H1 (cell line): Measurements from ENCODE around the gene ZBTB44. TPM values are rescaled to one million over a fixed set of nuclear protein-coding genes. Genes with fewer than 3 reads are reported as not detected.

ENCODE experiments used
- CTCF ChIA-PET: fragments of 300-600 bp; sonication (Branson Sonifier 250); formaldehyde crosslinking; loops from one replicate; lab custom pipeline; 2021; ENCODE audit not compliant: partially characterized antibody; lab: Charles Lee
- POLR2A ChIA-PET: fragments of 300-600 bp; sonication (Branson Sonifier 250); formaldehyde crosslinking; loops from one replicate; lab custom pipeline; 2021; ENCODE audit warnings: inconsistent platforms; ENCODE audit not compliant: partially characterized antibody; lab: Charles Lee
- DNase-seq, 2 experiments: peaks; one replicate each; pipeline versions ENCODE4 v3.0.0 to v3.0.0-alpha.2; 2010 to 2022; ENCODE audit warnings: low spot score in 2 of 2, low read depth in 1 of 2, mixed read lengths in 1 of 2
- FAIRE-seq: peaks from 2 replicates; lab custom pipeline; 2011; peaks lifted over from hg19 to GRCh38; lab: Jason Lieb, UNC
- H2AFZ ChIP-seq: 2 replicates; pipeline ENCODE4 v1.8.1; 2012; ENCODE audit warnings: low read length, inconsistent platforms
- H2AK5ac ChIP-seq: 2 replicates; pipeline ENCODE4 v1.6.1; 2013; ENCODE audit warnings: low read depth, low read length
- H2BK120ac ChIP-seq: replicated peaks from 2 replicates; pipeline ENCODE3; 2013; ENCODE audit warnings: low read depth, low read length, inconsistent platforms
- H2BK12ac ChIP-seq: 2 replicates; pipeline ENCODE4 v1.6.1; 2013; ENCODE audit warnings: low read depth, low read length
- H2BK15ac ChIP-seq: 2 replicates; pipeline ENCODE4 v1.6.1; 2013; ENCODE audit warnings: low read length
- H2BK20ac ChIP-seq: 2 replicates; pipeline ENCODE4 v1.6.1; 2013; ENCODE audit warnings: low read length
- H2BK5ac ChIP-seq: 2 replicates; pipeline ENCODE4 v1.6.1; 2013; ENCODE audit warnings: low read depth, low read length
- H3K14ac ChIP-seq: 2 replicates; pipeline ENCODE4 v1.6.1; 2013; ENCODE audit warnings: inconsistent platforms; ENCODE audit not compliant: insufficient read length
- H3K18ac ChIP-seq: 2 replicates; pipeline ENCODE4 v1.6.1; 2013; ENCODE audit warnings: low read length; ENCODE audit errors: extremely low read depth
- H3K23ac ChIP-seq: 2 replicates; pipeline ENCODE4 v1.6.1; 2013; ENCODE audit warnings: inconsistent platforms; ENCODE audit not compliant: insufficient read length
- H3K23me2 ChIP-seq: 2 replicates; pipeline ENCODE4 v1.6.1; 2013; ENCODE audit warnings: low read depth, low read length
- H3K27ac ChIP-seq: 2 replicates; pipeline ENCODE4 v1.6.1; 2011; ENCODE audit warnings: low read depth, low read length, inconsistent platforms
- H3K27me3 ChIP-seq, 4 experiments: replicated peaks in 1 of 4; 1 replicate in 1 of 4; 2 replicates in 3 of 4; pipeline versions ENCODE4 v1.6.1 to v1.8.1; 2011 to 2013; ENCODE audit warnings: low read length in 3 of 4, mild to moderate bottlenecking in 3 of 4, inconsistent platforms in 2 of 4, mixed read lengths in 2 of 4, moderate library complexity in 1 of 4; ENCODE audit not compliant: control insufficient read depth in 3 of 4, insufficient read depth in 3 of 4; ENCODE audit errors: extremely low read depth in 1 of 4
- H3K36me3 ChIP-seq, 4 experiments: 2 replicates each; pipeline versions ENCODE4 v1.6.1 to v1.8.1; 2011 to 2013; ENCODE audit warnings: mild to moderate bottlenecking in 4 of 4, low read length in 3 of 4, moderate library complexity in 2 of 4, control low read depth in 1 of 4, inconsistent platforms in 1 of 4; ENCODE audit not compliant: insufficient read depth in 4 of 4, control insufficient read depth in 2 of 4
- H3K4ac ChIP-seq: replicated peaks from 2 replicates; pipeline ENCODE3; 2013; ENCODE audit warnings: low read length, low read depth, mixed read lengths, inconsistent platforms; ENCODE audit not compliant: insufficient read length
- H3K4me1 ChIP-seq, 4 experiments: replicated peaks in 1 of 4; 1 replicate in 1 of 4; 2 replicates in 3 of 4; pipeline versions ENCODE4 v1.6.1 to v1.8.1; 2011 to 2013; ENCODE audit warnings: low read length in 3 of 4, inconsistent platforms in 2 of 4, mixed read lengths in 1 of 4; ENCODE audit not compliant: insufficient read depth in 4 of 4, control insufficient read depth in 3 of 4
- H3K4me2 ChIP-seq, 2 experiments: 2 replicates each; pipeline versions ENCODE4 v1.6.1 to v1.8.1; 2011 to 2013; ENCODE audit warnings: low read depth in 2 of 2, low read length in 2 of 2, control low read depth in 1 of 2, inconsistent platforms in 1 of 2, mild to moderate bottlenecking in 1 of 2; ENCODE audit not compliant: insufficient read depth in 1 of 2
- H3K4me3 ChIP-seq, 4 experiments: fragments of 200-600, 300-600 bp in 1 of 4; sonication (generic), shearing (Covaris generic), sonication (Bioruptor Twin) in 1 of 4; 2 replicates each; pipeline versions ENCODE4 v1.5.1 to v1.8.1; 2011 to 2016; ENCODE audit warnings: low read length in 4 of 4, low read depth in 3 of 4, control low read depth in 2 of 4, inconsistent platforms in 2 of 4, mild to moderate bottlenecking in 2 of 4, mixed read lengths in 1 of 4, moderate library complexity in 1 of 4; ENCODE audit not compliant: insufficient read depth in 2 of 4; ENCODE audit errors: extremely low read depth in 1 of 4
- H3K56ac ChIP-seq: replicated peaks from 2 replicates; pipeline ENCODE3; 2013; ENCODE audit warnings: low read depth, mild to moderate bottlenecking, mixed read lengths, low read length, inconsistent platforms; ENCODE audit not compliant: insufficient read length
- H3K79me1 ChIP-seq: 2 replicates; pipeline ENCODE4 v1.6.1; 2013; ENCODE audit warnings: low read depth, low read length, control low read depth
- H3K79me2 ChIP-seq, 2 experiments: 2 replicates each; pipeline versions ENCODE4 v1.6.1 to v1.8.1; 2012 to 2013; ENCODE audit warnings: low read length in 2 of 2, mild to moderate bottlenecking in 2 of 2, inconsistent platforms in 1 of 2; ENCODE audit not compliant: insufficient read depth in 2 of 2, control insufficient read depth in 1 of 2
- H3K9ac ChIP-seq, 4 experiments: replicated peaks in 1 of 4; 1 replicate in 1 of 4; 2 replicates in 3 of 4; pipeline versions ENCODE4 v1.6.1 to v1.8.1; 2011 to 2013; ENCODE audit warnings: low read depth in 3 of 4, low read length in 3 of 4, control low read depth in 2 of 4, mild to moderate bottlenecking in 2 of 4, moderate library complexity in 2 of 4, inconsistent platforms in 1 of 4; ENCODE audit errors: extremely low read depth in 1 of 4
- H3K9me3 ChIP-seq, 2 experiments: 2 replicates each; pipeline versions ENCODE4 v1.6.1 to v1.8.1; 2012 to 2013; ENCODE audit warnings: mild to moderate bottlenecking in 2 of 2, moderate library complexity in 2 of 2, control low read depth in 1 of 2, inconsistent platforms in 1 of 2, low read depth in 1 of 2, low read length in 1 of 2, mixed read lengths in 1 of 2; ENCODE audit not compliant: insufficient read depth in 2 of 2
- H4K20me1 ChIP-seq, 2 experiments: replicated peaks in 1 of 2; 2 replicates each; pipeline versions ENCODE3 to v1.8.1; 2011 to 2013; ENCODE audit warnings: inconsistent platforms in 2 of 2, low read length in 2 of 2, mild to moderate bottlenecking in 1 of 2; ENCODE audit not compliant: insufficient read depth in 2 of 2, control insufficient read depth in 1 of 2
- H4K5ac ChIP-seq: 2 replicates; pipeline ENCODE4 v1.6.1; 2013; ENCODE audit warnings: low read length, low read depth, mixed read lengths, inconsistent platforms; ENCODE audit not compliant: insufficient read length
- H4K8ac ChIP-seq: 2 replicates; pipeline ENCODE4 v1.8.0; 2013; ENCODE audit warnings: mild to moderate bottlenecking, moderate library complexity, low read length, inconsistent platforms; ENCODE audit not compliant: insufficient read depth; ENCODE audit errors: extremely low read depth
- H4K91ac ChIP-seq: replicated peaks from 2 replicates; pipeline ENCODE3; 2013; ENCODE audit warnings: low read length, mixed read lengths, inconsistent platforms; ENCODE audit not compliant: insufficient read length
- CTCF ChIP-seq, 3 experiments: IDR thresholded peaks; 1 replicate in 2 of 3; 2 replicates in 1 of 3; pipeline versions ENCODE4 v1.5.1 to v1.6.1; 2011; ENCODE audit warnings: low read length in 3 of 3, mild to moderate bottlenecking in 3 of 3, inconsistent platforms in 2 of 3, low read depth in 1 of 3, moderate library complexity in 1 of 3; ENCODE audit not compliant: insufficient read depth in 1 of 3; ENCODE audit errors: control extremely low read depth in 1 of 3
- MAFK ChIP-seq: IDR thresholded peaks from 2 replicates; pipeline ENCODE4 v1.6.1; 2012; ENCODE audit warnings: low read depth, mild to moderate bottlenecking, improper control_type of control experiment, low read length
- RBBP5 ChIP-seq: IDR thresholded peaks from 2 replicates; pipeline ENCODE4 v1.7.1; 2012; ENCODE audit warnings: low read depth, mild to moderate bottlenecking, inconsistent platforms, low read length, moderate library complexity, borderline replicate concordance
- RNF2 ChIP-seq: fragments of 200-900, 300-1000 bp; sonication (generic); IDR thresholded peaks from 2 replicates; pipeline ENCODE4 v1.7.1; 2016; ENCODE audit warnings: borderline replicate concordance, low read depth, mild to moderate bottlenecking, antibody characterized with exemption, low read length; ENCODE audit not compliant: poor library complexity, severe bottlenecking; ENCODE audit errors: missing control alignments
- WGBS, 2 experiments: shearing (Covaris generic) in 1 of 2; methylation state at CpG; one replicate each; pipeline versions ENCODE4 v1.1.6 to v1.1.7; 2013 to 2015; ENCODE audit warnings: low lambda C conversion rate in 2 of 2, mixed read lengths in 2 of 2, inconsistent platforms in 1 of 2, low coverage in 1 of 2, missing lambda C conversion rate in 1 of 2; ENCODE audit not compliant: insufficient replicate concordance in 2 of 2, insufficient coverage in 1 of 2, insufficient read length in 1 of 2; ENCODE audit errors: extremely low coverage in 1 of 2, missing lambda C conversion rate in 1 of 2; 5-methylcytosine and 5-hydroxymethylcytosine counted together
- polyA plus RNA-seq, 7 experiments: library from polyadenylated mRNA; depleted of rRNA in 3 of 7; stranded (reverse) in 5 of 7; unstranded in 2 of 7; fragments of >200 nt in 5 of 7; fragments of 200-250 nt in 2 of 7; gene quantifications; 1 replicate in 5 of 7; 2 replicates in 1 of 7; 4 replicates in 1 of 7; pipeline versions ENCODE4 v1.2.1 to v1.2.3, GENCODE V29; 2011 to 2013; ENCODE audit warnings: missing spikeins in 2 of 7, mixed read lengths in 2 of 7
- total RNA-seq: library from RNA; stranded (reverse); fragmentation: NEBNext Ultra II Directional; extraction: Animal tissue kit (Norgen Biotek cat#: 25700); gene quantifications from 2 replicates; pipeline ENCODE4 v1.2.1, GENCODE V29; 2021

Gene ZBTB44
- total and polyA plus RNA-seq, 2 of the 8 experiments (the other 6 are each of a cell fraction or from before 2014, with no cell fraction given): 37.2 to 158 TPM

DNA sequence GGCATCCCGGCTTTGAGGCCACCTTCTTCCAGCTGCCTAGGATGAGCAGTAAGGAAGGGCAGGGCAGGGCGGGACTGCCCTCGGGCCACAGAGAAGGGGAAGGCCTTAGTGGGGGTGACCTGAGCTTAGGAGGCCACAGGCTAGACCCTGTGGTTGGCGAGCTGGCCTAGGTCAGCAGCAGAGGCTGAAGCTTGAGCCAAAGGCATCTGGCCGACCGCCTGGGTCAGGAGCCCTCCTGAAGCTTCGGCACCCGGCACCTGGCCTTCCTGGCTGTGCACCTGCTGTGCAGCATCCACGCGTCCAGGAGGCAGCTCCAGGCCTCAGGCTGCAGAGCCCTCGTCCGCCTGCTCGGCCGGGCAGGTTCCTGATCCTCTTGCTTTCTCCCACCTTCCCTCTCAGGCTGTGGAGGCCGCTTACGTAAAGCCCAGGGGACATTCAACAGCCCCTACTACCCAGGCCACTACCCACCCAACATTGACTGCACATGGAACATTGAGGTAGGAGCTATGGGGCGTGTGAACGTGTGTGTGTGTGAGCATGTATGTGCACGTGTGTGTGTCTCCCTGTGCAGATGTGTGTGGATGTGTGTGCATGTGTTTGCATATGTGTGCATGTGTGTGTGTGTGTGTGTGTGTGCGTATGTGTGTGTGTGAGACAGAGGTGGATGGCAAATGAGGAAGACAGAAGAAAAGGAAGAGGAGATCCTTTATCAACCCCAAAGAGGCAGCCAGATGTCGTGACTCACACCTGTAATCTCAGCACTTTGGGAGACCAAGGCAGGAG, 120.3 kb downstream of the ZBTB44 start:
- Histone ChIP-seq H2BK20ac (no peak overlapping the region), H2AFZ (no peak overlapping the region), H4K5ac (no peak overlapping the region), H4K91ac (no peak overlapping the region), H3K27ac (no peak overlapping the region), H3K23me2 (no peaks in the 10 kb centered on the region), H3K14ac (no peak overlapping the region), H4K20me1 (peaks cover 0 to 6% of the 10 kb centered on the region in 2 experiments), H3K18ac (no peak overlapping the region), H3K79me1 (no peaks in the 10 kb centered on the region), H3K79me2 (no peaks in the 10 kb centered on the region), H3K56ac (no peak overlapping the region), H2BK5ac (no peak overlapping the region), H2AK5ac (no peak overlapping the region), H3K4ac (no peak overlapping the region), H2BK120ac (no peak overlapping the region), H3K4me3 (no peak overlapping the region), H3K9me3 (no peaks in the 10 kb centered on the region), H3K4me1 (no peaks in the 10 kb centered on the region), H2BK15ac (no peak overlapping the region), H2BK12ac (no peak overlapping the region), H4K8ac (no peak overlapping the region), H3K4me2 (no peak overlapping the region), H3K9ac (no peak overlapping the region), H3K23ac (no peak overlapping the region), H3K27me3 (no peaks in the 10 kb centered on the region), H3K36me3 (no peaks in the 10 kb centered on the region; a peak in 1 of 8 replicates)
- CTCF ChIA-PET: interaction anchor here (1.2 kb wide), 1 partner anchor 455 kb away, joined by 3 read pairs; no protein-coding TSS in a partner anchor
- POLR2A ChIA-PET: no interaction called here
- 93% methylated on average over 21 of the region's 21 CpGs; no CpG with 5 or more reads in 1 of the 2 experiments for WGBS, 2 experiments
- DNase-seq (no peak), FAIRE-seq (no peak)
- TF ChIP-seq RBBP5 (no peak), MAFK (no peak), CTCF (IDR thresholded peaks at IDR 0.05; ENCODE audit: control extremely low read depth in 1 of 3, insufficient read depth in 1 of 3, low read depth in 1 of 3, low read length in 3 of 3) (no peak), RNF2 (no peak)
